Measurements from ENCODE around the gene KCTD6.
"Not testable (repeated sequence)": the region's sequence is repeated elsewhere in the genome, so short reads cannot be mapped to it uniquely, and the experiment has no call there.

KCTD6 gene

DNA sequence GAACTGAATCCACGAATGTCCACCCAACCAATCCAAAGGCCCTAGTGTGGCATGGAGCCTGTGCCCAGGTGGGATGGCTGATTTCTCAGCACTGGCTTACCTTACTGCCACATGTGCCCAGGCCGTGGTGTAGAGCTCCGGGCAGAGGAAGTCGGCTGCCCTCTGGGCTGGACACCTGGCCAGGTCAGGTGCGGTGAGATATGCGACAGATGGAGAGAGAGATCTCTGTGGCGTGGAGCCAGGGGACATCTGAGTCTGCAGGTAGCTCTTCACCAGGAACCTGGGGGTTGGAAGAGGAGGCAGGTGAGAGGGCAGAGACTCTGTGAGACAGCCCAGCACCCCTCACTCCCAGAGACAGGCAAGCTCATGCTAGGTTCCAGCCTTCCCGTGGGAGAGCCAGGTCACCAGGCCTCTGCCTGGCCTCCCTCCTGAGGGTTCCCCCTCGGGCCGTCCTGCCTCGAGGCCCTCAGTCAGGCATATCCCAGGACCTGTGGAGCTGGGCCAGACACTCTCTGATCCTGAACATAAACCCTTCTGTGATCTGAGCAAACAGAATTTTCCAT lies 32.5 kb downstream of the KCTD6 start:
- DNase-seq: no peak

DNA sequence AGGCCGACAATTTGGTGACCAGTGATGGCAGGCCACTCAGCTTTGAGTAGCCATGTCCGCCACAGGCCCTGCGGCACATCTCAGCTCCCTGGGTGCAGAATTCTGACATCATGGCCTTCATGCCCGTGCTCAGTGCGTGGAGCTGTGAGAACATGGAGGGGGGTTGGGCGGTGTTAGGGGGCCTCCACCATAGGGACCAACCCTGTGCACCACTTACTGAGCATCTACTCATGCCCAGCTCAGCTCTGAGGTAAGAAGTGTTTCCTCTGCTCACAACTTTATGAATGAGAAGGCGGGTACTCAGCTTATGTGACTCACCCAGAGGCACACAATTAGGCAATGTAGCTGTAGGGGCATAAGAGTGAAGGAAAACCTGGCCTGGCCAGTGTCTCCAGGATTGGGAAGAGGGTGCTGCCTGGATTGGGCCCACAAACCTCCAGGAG lies 34.6 kb downstream of the KCTD6 start:
- DNase-seq: peak; percentile 90 to 92

DNA sequence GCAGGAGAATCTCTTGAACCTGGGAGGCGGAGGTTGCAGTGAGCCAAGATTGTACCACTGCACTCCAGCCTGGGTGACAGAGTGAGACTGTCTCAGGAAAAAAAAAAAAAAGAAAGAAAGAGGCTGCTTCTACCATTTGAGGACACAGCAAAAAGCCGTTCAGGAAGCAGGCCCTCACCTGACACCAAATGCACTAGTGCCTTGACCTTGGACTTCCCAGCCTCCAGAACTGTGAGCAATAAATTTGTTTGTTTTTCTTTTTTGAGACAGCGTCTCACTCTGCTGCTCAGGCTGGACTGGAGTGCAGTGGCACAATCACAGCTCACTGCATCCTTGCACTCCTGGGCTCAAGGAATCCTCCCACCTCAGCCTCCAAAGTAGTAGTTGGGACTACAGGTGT lies 35.5 kb downstream of the KCTD6 start:
- DNase-seq: not testable (repeated sequence)

GRCh38 chr3:58528629-58529028 lies 36.7 kb downstream of the KCTD6 start:
- peak; percentile 10 to 32 for DNase-seq

GRCh38 chr3:58529516-58530353 lies 37.8 kb downstream of the KCTD6 start:
- no peak for DNase-seq

DNA sequence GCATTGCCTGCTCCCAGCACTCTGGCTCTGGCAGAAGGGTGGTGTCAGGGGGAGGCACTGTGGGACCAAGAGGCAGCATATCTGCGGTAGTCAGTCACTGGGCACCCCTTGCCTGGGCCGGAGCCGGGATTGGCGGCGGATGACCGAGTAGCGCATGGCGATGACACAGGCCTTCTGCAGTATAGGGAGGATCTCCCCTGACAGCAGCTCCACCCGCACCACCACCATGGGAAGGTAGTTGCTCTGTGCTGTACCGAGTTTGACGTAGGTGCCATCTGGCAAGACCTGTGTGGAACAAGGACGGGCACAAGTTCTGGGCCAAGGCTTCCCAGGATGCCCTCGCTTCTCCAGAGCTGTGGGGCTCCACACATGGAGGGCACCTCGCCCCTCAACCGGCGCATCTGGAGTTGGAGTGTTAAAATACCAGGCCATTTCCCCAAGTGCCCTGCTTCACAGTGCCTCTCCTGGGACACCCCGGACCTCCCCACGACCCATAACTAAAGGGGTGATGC lies 38.5 kb downstream of the KCTD6 start:
- no peak for DNase-seq

DNA sequence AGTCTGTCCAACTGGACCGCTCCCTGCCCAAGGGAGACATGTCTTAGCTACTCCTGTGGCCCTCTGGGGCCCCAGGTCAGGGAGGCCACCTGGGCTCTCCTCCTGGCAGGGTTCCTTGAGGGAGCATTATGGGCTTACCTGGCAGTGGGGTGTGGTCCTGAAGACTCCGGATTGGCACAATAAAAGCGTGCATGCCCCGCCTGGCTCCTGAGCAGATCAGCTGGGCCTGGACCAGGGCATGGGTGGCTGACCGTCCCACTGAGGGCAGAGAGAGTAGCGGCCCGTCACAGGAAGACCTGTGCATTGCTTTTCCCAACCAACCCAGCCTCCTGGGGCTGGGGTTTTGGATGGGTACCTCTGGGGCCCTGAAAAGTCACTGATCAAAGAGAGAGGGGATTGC lies 39.7 kb downstream of the KCTD6 start:
- no peak for DNase-seq

DNA sequence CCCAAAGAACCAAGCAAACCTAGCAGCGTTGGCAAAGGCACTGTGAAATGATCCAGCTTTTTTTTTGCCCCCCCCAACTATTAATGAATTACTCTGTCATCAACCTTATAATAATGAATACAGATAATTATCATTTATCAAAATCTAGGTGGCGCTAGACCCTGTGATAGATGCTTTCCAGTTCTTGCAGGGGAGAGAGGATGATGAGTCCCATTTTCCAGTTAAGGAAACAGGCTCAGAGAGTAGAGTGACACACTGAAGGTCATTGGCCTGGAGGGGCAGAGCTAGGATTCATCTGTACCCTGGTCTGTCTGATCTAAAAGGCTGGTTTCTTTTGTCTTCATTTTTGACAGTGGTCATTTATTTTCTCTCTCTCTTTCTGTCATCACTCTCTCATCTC lies 40.1 kb downstream of the KCTD6 start:
- no peak for DNase-seq

GRCh38 chr3:58532794-58533220 lies 40.9 kb downstream of the KCTD6 start:
- peak; percentile 84 to 86 for DNase-seq

DNA sequence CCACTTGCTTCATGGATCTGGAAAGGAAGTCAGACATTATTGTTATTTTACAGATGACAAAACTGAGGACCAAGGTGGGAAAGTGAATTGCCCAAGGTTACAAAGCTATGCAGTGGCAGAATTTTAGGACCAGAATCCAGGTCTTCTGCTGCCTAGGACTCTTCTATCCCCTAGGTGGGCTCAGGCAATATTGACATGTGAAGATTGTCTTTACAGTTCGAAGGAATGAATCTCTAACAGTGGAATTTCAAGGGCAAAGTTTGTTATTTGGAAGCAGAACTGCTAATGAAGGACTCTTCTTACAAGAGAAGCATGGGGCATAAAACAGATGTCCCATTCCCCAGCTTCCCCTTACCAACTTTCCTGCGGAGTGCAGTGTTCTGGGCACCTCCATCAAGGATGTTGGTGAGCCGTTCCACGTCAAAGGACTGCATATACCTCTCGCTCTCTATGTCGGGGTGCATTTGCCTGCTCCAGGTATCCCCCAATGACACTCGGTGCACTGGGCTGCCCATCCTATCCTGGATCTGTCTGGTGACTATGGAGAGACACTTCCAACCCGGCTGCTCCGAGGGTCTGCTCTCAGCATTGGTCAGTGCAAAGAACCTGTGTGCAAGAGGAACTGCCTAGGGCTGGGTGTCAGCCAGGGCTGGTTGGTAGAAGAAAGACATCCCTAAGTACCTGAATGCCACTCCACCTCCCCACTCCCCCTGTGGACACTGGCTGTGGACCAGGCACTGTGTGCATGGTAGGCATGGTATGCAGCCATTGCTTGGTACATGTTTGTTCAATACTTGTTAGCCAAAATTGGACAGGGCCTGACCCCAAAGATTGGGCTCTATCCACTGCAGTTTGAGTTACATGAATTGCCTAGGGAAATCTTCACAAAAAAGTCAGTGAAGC lies 42.9 kb downstream of the KCTD6 start:
- no peak for DNase-seq

- DNase-seq: no peak
Observed at GRCh38 chr3:58535531-58536500, 43.9 kb downstream of the KCTD6 start.

- no peak for DNase-seq
Observed at GRCh38 chr3:58536501-58537411, 44.9 kb downstream of the KCTD6 start, which contains the start of gene ACOX2. TSS of gene ACOX2 (minus strand) at chr3:58537190. CDS start at chr3:58535106, 2,084 bp downstream.

DNA sequence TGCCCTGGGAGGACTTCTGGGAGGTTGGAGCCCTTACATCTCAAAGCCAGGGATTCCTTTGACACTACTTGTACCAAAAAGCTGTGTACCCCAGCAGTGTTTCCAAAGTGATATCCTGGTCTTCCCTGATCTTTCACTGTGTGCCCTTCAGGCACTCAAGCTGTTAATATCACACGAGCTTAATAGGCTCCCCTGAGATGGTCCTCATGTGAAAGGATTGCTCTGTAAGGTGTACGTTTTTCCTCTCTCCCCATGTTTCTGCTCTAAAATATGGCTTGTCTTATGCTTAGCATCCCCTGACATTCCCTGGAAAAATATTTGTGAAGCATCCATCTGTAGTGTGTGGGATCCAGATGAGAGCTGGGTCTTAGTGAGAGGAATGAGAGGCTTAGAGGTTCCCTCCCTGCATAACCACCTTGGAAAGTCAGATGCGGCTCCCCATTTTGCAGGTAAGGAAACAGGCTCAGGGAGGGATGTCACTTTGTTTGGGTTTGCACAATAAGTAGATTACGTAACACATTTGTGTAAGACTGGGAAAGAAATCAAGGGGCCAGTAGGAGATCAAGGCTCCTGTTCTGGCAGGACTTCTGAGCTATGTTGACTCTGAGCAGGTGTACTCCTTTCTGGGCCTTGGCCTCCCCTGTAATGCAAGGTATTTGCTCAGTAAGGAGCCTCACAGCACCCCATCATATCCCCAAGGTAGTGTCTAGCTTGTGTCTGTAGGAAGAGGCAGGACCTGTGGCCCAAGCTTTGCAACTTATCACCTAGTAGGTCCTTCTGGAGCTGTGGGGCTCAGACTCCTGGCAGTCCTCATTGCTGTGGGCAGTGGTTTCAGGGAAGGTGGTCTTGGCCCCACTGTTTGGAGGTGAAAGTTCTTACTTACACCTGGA lies 45.8 kb downstream of the KCTD6 start:
- DNase-seq: no peak

GRCh38 chr3:58539626-58540025 lies 47.7 kb downstream of the KCTD6 start:
- no peak for DNase-seq

- no peak for DNase-seq
Observed at GRCh38 chr3:58540176-58540858, 48.4 kb downstream of the KCTD6 start.

DNA sequence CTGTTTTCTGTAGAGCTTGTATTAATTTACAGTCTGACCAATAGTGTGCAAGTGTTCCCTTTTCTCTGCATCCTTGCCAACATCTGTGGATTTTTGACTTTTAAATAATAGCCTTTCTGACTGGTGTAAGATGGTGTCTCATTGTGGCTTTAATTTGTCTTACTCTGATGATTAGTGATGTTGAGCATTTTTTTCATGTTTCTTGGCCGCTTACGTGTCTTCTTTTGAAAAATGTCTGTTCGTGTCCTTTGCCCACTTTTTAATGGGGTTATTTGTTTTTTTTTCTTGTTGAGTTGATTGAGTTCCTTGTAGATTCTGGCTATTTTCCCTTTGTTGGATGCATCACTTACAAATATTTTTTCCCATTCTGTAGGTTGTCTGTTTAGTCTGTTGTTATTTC lies 52.6 kb downstream of the KCTD6 start:
- no peak for DNase-seq

DNA sequence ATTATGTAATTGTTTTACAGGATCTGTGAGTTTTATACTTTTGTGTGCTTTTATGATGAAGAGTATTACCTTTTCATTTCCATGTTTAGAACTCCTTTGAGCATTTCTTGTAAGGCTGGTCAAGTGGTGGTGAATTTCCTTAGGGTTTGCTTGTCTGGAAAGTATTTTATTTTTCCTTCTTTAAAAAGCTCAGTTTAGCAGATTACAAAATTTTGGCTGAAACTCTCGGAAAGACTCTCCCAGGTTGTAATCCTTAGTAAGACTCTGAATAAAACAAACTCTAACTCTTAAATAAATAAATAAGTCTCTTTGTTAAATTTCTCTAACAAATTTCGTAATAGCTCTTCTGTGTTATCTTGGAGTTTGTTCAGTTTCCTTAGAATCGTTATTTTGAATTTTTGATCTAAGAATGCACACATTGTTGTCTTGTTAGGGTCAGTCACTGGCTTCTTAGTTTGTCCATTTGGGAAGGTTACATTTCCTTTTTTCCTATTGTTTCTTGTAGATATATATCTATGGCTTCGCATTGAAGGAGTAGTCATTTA lies 59.8 kb downstream of the KCTD6 start:
- DNase-seq: no peak
